Measurements from ENCODE around the gene CTNNA3. TPM values are rescaled to one million over a fixed set of nuclear protein-coding genes. Genes with fewer than 3 reads are reported as not detected.

The CTNNA3 gene
- total and polyA plus RNA-seq, 12 donors = 2.0 to 213 (median 171) TPM

DNA sequence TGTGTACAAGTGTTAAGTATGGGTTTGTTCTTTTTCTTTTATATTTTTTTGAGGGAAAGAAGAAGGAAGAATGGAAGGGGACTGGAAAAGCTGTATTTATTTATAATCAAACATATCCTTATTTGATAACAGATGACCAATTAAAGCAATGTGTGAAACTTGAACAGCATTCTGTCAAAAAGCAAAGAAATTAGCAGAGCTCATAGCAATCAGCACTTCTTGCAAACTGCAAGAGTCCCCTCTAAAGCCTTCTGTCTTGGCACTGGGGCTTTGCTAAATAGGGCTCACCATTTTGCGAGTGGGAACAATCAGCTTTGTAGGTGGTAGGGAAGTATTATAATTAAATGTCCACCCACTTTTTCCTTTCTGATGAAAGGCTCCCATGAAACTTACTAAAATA lies 935.1 kb downstream of the CTNNA3 start:
- H3K4me1 ChIP-seq = no peaks in the 10 kb centered on the region
- TF ChIP-seq, protein P1, sequence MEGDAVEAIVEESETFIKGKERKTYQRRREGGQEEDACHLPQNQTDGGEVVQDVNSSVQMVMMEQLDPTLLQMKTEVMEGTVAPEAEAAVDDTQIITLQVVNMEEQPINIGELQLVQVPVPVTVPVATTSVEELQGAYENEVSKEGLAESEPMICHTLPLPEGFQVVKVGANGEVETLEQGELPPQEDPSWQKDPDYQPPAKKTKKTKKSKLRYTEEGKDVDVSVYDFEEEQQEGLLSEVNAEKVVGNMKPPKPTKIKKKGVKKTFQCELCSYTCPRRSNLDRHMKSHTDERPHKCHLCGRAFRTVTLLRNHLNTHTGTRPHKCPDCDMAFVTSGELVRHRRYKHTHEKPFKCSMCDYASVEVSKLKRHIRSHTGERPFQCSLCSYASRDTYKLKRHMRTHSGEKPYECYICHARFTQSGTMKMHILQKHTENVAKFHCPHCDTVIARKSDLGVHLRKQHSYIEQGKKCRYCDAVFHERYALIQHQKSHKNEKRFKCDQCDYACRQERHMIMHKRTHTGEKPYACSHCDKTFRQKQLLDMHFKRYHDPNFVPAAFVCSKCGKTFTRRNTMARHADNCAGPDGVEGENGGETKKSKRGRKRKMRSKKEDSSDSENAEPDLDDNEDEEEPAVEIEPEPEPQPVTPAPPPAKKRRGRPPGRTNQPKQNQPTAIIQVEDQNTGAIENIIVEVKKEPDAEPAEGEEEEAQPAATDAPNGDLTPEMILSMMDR (IDR thresholded peaks at IDR 0.05) = no peak
- DNase-seq (no peak), ATAC-seq (no peak)
- H3K36me3 ChIP-seq = peaks cover 0 to 4% (median 0%) of the 10 kb centered on the region in 9 donors
- no peaks in the 10 kb centered on the region for H3K9me3 ChIP-seq
- H3K27ac ChIP-seq = no peak overlapping the region
- 86% methylated on average over 1 of the region's 1 CpG for WGBS, 2 donors
- H3K27me3 ChIP-seq = no peaks in the 10 kb centered on the region
- intact Hi-C loops (cut with DNase I) = no loop called here
- H3K4me3 ChIP-seq = no peak overlapping the region

DNA sequence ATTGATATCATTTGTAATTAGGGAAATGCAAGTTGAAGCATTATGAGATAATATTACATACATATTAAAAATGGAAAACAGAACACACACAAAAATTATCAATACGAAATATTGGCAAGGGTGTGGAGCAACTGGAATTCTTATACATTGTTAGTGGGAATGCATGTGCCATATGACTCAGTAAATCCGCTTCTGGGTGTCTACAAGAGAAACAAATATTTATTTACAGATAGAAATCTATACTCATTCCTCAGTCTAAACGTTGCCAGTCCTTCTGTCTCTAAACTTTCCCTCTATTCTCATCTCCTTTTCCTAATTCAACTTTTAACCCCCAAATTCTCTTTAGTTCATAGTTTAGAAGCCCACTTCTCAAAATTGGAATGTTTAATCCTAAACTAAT lies 940.5 kb downstream of the CTNNA3 start:
- no peaks in the 10 kb centered on the region for H3K9me3 ChIP-seq
- DNase-seq (no peak), ATAC-seq (no peak)
- H3K4me3 ChIP-seq = no peak overlapping the region
- no peaks in the 10 kb centered on the region for H3K36me3 ChIP-seq
- intact Hi-C loops (cut with DNase I) = no loop called here
- H3K4me1 ChIP-seq = no peaks in the 10 kb centered on the region
- TF ChIP-seq, protein P1 (IDR thresholded peaks at IDR 0.05) = no peak
- H3K27ac ChIP-seq = no peak overlapping the region
- H3K27me3 ChIP-seq = no peaks in the 10 kb centered on the region
- 71 to 73% methylated on average over 3 of the region's 3 CpGs for WGBS, 2 donors

DNA sequence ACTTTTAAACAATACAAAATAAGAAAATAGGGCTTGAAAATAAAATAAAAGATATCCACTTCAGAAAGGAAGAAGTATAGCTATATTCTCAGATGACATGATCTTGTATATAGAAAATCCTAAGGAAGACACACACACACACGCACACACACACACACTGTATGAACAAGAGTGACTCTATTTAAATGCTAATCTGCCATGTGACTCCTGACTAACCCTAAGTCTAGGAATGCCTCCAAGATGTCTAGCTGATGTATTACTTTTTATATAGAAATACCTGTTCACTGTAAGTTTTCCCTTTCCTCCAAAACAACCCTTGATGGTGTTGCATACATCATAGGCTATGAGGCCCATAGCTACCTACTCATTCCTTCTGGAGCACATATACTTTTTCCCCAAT lies 943.3 kb downstream of the CTNNA3 start:
- no peak for ATAC-seq
- TF ChIP-seq, protein P1 (IDR thresholded peaks at IDR 0.05) = no peak
- Histone ChIP-seq H3K27ac (no peak overlapping the region), H3K4me3 (no peak overlapping the region), H3K27me3 (no peaks in the 10 kb centered on the region), H3K9me3 (no peaks in the 10 kb centered on the region), H3K4me1 (no peaks in the 10 kb centered on the region), H3K36me3 (no peaks in the 10 kb centered on the region)
- no peak for DNase-seq
- WGBS, 2 donors = 66 to 93% methylated on average over 1 of the region's 1 CpG
- intact Hi-C loops (cut with DNase I) = no loop called here

DNA sequence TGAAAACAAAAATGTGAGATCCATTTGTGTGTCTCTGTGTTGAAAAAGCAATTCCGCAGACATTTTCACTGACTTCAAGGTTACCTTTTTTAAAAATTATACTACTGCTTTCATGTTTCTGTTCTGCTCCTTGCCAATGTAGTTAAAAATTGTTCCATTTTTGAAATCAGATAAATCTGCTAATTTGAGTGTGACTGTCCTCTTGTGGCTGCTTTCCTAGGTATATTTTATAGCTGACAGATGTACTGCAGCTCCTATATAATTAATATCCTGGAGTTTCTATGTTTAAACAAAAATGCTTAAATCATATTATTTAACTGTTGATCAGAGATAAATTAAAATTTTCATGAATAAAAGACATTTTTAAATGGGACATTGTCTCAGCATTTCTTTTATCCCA lies 947.8 kb downstream of the CTNNA3 start:
- DNase-seq (no peak), ATAC-seq (no peak)
- H3K27ac ChIP-seq = no peak overlapping the region
- H3K4me1 ChIP-seq = no peaks in the 10 kb centered on the region
- TF ChIP-seq, protein P1 (IDR thresholded peaks at IDR 0.05) = no peak
- no peaks in the 10 kb centered on the region for H3K27me3 ChIP-seq
- H3K9me3 ChIP-seq = no peaks in the 10 kb centered on the region
- 95 to 96% methylated on average over 1 of the region's 1 CpG for WGBS, 2 donors
- intact Hi-C loops (cut with DNase I) = no loop called here
- H3K36me3 ChIP-seq = no peaks in the 10 kb centered on the region
- H3K4me3 ChIP-seq = no peak overlapping the region

DNA sequence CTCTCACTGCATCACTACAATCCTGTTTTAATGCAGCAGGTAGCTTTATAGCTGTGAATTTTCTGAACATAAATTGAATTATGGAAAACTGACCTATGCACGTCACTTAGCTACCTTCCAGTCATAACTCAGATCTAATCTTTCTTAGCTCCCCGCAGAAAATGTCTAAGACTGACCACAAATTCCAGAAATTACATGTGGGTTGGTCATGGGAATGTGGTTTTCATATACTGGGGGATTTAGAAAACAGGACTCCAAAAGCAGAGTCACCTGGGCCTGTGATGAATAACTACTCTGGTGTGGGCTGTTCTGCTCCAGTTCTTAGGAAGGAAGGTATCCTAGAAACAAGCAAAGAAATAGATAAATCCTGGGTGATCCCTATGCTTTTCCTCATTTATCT lies 948.5 kb downstream of the CTNNA3 start:
- no peak for ATAC-seq
- intact Hi-C loops (cut with DNase I) = no loop called here
- WGBS, 2 donors = 71 to 82% methylated on average over 2 of the region's 2 CpGs

More for the DNA sequence above, 948.5 kb downstream of the CTNNA3 start:
- no peaks in the 10 kb centered on the region for H3K27me3 ChIP-seq
- H3K36me3 ChIP-seq = no peaks in the 10 kb centered on the region
- H3K4me3 ChIP-seq = no peak overlapping the region
- no peak overlapping the region for H3K27ac ChIP-seq
- TF ChIP-seq, protein P1 (IDR thresholded peaks at IDR 0.05) = no peak
- H3K4me1 ChIP-seq = no peaks in the 10 kb centered on the region
- no peak for DNase-seq
- no peaks in the 10 kb centered on the region for H3K9me3 ChIP-seq
